C4-2B (cell line): ENCODE results near the gene LRMDA.

ENCODE experiments used
- CTCF ChIP-seq: fragments of 450-650 bp; conservative IDR thresholded peaks from 2 replicates; pipeline ENCODE4 v1.5.1; 2017; ENCODE audit warnings: mild to moderate bottlenecking
- ZFX ChIP-seq: fragments of 450-650 bp; IDR thresholded peaks from 2 replicates; pipeline ENCODE4 v1.6.1; 2017

- no peak for TF ChIP-seq CTCF
- TF ChIP-seq ZFX = no peak
Measured at GRCh38 chr10:76007667-76008181, 576.3 kb downstream of the LRMDA start.
